Mucosa of descending colon (tissue), 3 donors: ENCODE measurements around the gene AQP5. TPM values are rescaled to one million over a fixed set of nuclear protein-coding genes. Genes with fewer than 3 reads are reported as not detected.

ENCODE experiments used
- ATAC-seq: fragments of 200-7000 bp; cut with Tn5 transposase; one replicate; pipeline ENCODE4 v1.9.1; 2020; ENCODE audit warnings: mild to moderate bottlenecking, moderate library complexity
- DNase-seq, 3 donors: peaks; one replicate each; pipeline ENCODE4 v3.0.0-alpha.2; 2020
- H3K36me3 ChIP-seq: fragments of 200-600 bp; one replicate; pipeline ENCODE4 v1.8.0; 2021; ENCODE audit warnings: low read depth, mild to moderate bottlenecking
- H3K4me1 ChIP-seq: fragments of 200-600 bp; one replicate; pipeline ENCODE4 v1.8.0; 2021; ENCODE audit warnings: low read depth, mild to moderate bottlenecking
- H3K4me3 ChIP-seq: fragments of 200-600 bp; one replicate; pipeline ENCODE4 v1.8.0; 2021; ENCODE audit warnings: mild to moderate bottlenecking
- H3K9me3 ChIP-seq: fragments of 200-600 bp; one replicate; pipeline ENCODE4 v1.8.0; 2021; ENCODE audit warnings: mild to moderate bottlenecking
- intact Hi-C, 2 donors: fragments of 100-400 bp; cut with DNase I in 1 of 2; cut with micrococcal nuclease in 1 of 2; formaldehyde crosslinking; loops; one replicate each; pipeline versions ENCODE4 v1.11.0 to v1.11.1; 2022; cut with DNase I, micrococcal nuclease
- total RNA-seq, 3 donors: library from RNA; stranded (reverse); fragmentation: NEBNext Ultra II Directional in 2 of 3; extraction: Animal tissue kit (Norgen Biotek cat#: 25700) in 2 of 3; gene quantifications; one replicate each; pipeline versions ENCODE4 v1.2.1 to v1.2.4, GENCODE V29; 2021 to 2023
- TF ChIP-seq, protein P1 (sequence below): fragments of 200-600 bp; IDR thresholded peaks from one replicate; pipeline ENCODE4 v1.8.0; 2022; ENCODE audit warnings: antibody characterized with exemption, mild to moderate bottlenecking
- donor health status: DM: no; HTN: no; CAD: no; lungs with moderate emphysema.
- donor health status: DM: no; HTN: no; CAD: no.
- donor health status: DM: no; HTN: yes; CAD: no.

Gene AQP5
- total RNA-seq, 3 donors from 2014 or later, result not detected

DNA sequence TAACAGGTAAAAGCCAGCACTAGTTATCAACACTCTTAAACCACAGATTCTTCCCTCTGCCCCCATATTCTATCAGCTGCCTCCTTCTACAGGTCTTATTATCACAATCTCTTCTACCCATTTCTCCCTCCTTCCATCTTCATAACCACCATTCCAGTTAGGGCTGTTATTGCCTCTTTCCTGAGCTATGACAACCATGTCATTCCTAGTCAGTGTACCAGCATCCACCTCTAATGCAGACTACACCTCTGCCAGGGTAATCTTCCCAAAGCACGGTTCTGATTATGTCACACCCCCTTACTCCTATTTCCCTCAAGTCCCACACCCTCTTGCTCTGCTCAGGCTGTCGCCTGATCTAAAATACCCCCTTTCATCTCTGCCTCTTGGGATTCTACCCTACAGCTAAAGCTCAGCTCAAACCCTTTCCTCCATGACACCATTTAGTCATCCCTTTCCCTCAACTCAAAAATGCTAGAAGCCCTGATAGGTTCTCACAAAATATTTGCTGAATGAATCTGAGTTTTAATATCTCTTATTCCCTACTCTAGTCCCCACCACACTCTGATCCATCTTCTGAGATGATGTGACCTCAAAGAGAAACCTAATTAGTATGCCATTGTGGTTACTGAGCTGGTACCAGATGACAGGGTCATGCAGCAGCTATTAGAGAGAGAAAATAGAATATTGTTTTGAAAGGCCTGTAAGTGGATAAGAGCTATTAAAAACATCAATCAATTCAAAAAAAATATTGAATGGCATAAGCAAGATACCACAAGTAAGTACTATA lies 51.9 kb downstream of the AQP5 start:
- TF ChIP-seq, protein P1, sequence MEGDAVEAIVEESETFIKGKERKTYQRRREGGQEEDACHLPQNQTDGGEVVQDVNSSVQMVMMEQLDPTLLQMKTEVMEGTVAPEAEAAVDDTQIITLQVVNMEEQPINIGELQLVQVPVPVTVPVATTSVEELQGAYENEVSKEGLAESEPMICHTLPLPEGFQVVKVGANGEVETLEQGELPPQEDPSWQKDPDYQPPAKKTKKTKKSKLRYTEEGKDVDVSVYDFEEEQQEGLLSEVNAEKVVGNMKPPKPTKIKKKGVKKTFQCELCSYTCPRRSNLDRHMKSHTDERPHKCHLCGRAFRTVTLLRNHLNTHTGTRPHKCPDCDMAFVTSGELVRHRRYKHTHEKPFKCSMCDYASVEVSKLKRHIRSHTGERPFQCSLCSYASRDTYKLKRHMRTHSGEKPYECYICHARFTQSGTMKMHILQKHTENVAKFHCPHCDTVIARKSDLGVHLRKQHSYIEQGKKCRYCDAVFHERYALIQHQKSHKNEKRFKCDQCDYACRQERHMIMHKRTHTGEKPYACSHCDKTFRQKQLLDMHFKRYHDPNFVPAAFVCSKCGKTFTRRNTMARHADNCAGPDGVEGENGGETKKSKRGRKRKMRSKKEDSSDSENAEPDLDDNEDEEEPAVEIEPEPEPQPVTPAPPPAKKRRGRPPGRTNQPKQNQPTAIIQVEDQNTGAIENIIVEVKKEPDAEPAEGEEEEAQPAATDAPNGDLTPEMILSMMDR, result no peak

GRCh38 chr12:50014342-50014741 lies 52.7 kb downstream of the AQP5 start:
- no peak overlapping the region for H3K4me3 ChIP-seq
- no peaks in the 10 kb centered on the region for H3K4me1 ChIP-seq
- TF ChIP-seq, protein P1, result no peak
- ATAC-seq (no peak), DNase-seq (no peak)
- intact Hi-C loops, result no loop called here
- H3K9me3 ChIP-seq, result no peaks in the 10 kb centered on the region
- H3K36me3 ChIP-seq, result no peaks in the 10 kb centered on the region

More for the DNA sequence above, 51.9 kb downstream of the AQP5 start:
- intact Hi-C loops, result no loop called here
- ATAC-seq, result no peak
- DNase-seq, result no peak
- no peaks in the 10 kb centered on the region for H3K4me1 ChIP-seq
- H3K4me3 ChIP-seq, result no peak overlapping the region
- H3K9me3 ChIP-seq, result no peaks in the 10 kb centered on the region
- H3K36me3 ChIP-seq, result no peaks in the 10 kb centered on the region

Other genes with a start within 250 kb of the AQP5 start
- gene TMBIM6, start 220.3 kb upstream of the AQP5 start, total RNA-seq, result 100 to 1,000 TPM; 614 to 954 (median 773) TPM
- gene NCKAP5L, start 133.5 kb upstream of the AQP5 start, total RNA-seq, result 10 to 100 TPM in 1 of 3 donors, 1 to 10 TPM in 2; 2.5 to 17.7 (median 4.7) TPM
- 1 to 10 TPM; 3.0 to 5.0 (median 3.7) TPM for gene BCDIN3D, start 118.8 kb upstream of the AQP5 start, total RNA-seq
- 10 to 100 TPM in 1 of 3 donors, 1 to 10 TPM in 1, under 1 TPM in 1; 0.67 to 12.9 (median 2.5) TPM for gene FAIM2, start 58.0 kb upstream of the AQP5 start, total RNA-seq
- gene AQP2, start 11.1 kb upstream of the AQP5 start, total RNA-seq, result not detected
- under 1 TPM in 1 of 3 donors, not detected in 2; 0.54 TPM for gene AQP6, start 11.1 kb downstream of the AQP5 start, total RNA-seq
- 10 to 100 TPM; 16.0 to 45.5 (median 34.4) TPM for gene RACGAP1, start 63.6 kb downstream of the AQP5 start, total RNA-seq
- 1 to 10 TPM in 2 of 3 donors, under 1 TPM in 1; 0.35 to 9.9 (median 1.7) TPM for gene ASIC1, start 95.7 kb downstream of the AQP5 start, total RNA-seq
- 10 to 100 TPM; 34.2 to 44.9 (median 38.9) TPM for gene SMARCD1, start 123.5 kb downstream of the AQP5 start, total RNA-seq
- gene GPD1, start 142.1 kb downstream of the AQP5 start, total RNA-seq, result 1 to 10 TPM; 1.7 to 4.1 (median 1.9) TPM
- gene COX14, start 150.4 kb downstream of the AQP5 start, total RNA-seq, result 10 to 100 TPM; 72.2 to 89.8 (median 74.9) TPM
- gene CERS5, start 205.5 kb downstream of the AQP5 start, total RNA-seq, result 10 to 100 TPM; 21.0 to 26.2 (median 23.0) TPM